ENCODE data around the gene LRRK1. TPM values are rescaled to one million over a fixed set of nuclear protein-coding genes. Genes with fewer than 3 reads are reported as not detected.

The LRRK1 gene
- total and polyA plus RNA-seq, 2 of the 4 experiments (the other 2 are of a cell fraction): 3.0 to 5.8 TPM

DNA sequence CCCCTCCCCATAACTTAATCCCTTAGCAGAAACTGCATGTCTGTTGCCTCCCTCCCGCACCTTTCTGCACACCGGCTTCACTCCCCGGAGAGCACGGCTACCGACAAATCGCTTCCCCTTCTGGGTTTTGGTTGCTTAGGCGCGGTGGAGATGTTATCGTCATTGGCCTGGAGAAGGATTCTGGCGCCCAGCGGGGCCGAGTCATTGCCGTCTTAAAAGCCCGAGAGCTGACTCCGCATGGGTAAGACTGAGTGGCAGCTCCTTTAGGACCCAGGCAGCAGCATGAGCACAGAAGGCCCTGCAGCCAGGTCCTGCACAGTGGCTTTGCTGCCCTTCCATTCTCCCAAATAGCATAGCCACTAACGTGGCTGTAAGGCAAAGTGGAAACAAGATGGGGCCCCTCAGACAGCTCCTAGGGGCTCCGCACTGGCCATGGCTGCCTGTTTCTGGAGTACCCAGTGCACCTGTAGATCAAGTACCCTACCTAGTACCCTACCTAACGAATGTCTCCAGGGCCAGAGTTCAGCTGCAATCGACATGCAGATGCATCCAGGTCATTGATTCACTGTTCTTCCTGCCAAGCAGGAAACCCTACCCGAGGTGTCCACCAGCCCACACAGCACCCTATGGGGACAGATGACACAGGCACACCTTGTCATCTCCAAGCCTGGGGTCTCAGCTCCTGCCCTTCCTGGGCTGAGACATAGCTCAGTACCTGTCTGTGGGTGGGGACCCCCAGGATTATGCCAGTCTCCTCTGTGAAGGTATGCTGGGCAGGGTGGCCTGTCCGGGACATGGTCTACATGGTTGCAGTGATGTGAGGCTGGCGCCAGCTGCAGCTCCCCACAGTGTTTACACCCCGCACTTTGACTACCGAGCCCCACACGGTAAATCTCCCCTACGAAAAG lies 147.6 kb downstream of the LRRK1 start (continued):
- TF ChIP-seq, protein P1, sequence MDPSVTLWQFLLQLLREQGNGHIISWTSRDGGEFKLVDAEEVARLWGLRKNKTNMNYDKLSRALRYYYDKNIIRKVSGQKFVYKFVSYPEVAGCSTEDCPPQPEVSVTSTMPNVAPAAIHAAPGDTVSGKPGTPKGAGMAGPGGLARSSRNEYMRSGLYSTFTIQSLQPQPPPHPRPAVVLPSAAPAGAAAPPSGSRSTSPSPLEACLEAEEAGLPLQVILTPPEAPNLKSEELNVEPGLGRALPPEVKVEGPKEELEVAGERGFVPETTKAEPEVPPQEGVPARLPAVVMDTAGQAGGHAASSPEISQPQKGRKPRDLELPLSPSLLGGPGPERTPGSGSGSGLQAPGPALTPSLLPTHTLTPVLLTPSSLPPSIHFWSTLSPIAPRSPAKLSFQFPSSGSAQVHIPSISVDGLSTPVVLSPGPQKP (IDR thresholded peaks at IDR 0.05; ENCODE audit: borderline replicate concordance, low read depth, low read length): no peak
